ENCODE measurements around the gene EML1. TPM values are rescaled to one million over a fixed set of nuclear protein-coding genes. Genes with fewer than 3 reads are reported as not detected.

EML1 gene
- total RNA-seq, 1 donor from 2014 or later, result 29.9 TPM

DNA sequence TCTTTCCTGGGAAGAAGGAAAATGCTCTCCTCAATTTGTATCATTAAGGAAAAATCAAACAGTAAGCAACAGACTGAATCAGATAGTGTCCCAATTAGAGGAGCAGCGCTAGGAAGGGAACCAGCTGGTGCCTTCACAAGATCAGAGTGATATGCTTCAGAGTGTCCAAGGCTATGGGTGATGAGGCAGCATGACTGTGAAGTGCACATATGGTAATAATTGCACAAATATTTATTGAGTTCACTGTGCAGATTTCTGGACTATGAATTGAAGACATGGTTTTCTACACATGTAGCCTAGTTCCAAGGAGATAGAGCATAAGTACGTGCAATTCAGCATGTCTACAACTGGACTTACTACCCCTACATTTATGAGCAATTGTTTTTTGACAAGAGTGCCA, 193.2 kb downstream of the EML1 start:
- DNase-seq (ENCODE audit: low read depth in 2 of 2), result no peak

DNA sequence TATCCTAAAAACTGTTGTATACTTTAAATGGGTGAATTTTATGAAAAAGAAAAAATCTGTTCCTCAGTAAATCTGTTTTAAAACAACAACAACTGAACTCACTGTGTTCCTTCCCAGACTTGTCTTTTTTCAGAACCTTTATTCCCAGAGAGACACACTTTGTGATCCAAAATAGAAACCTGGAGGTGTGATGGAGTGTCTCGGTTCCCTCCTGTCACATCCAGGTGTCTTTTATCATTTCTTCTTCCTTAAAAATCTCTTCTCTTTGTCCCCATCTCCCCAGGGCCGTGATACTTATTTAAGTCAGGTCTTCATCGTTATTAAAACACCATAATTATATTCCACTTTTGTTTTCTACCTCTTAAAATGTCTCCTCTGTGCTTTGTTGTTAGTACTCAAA, 195.8 kb downstream of the EML1 start:
- DNase-seq (ENCODE audit: low read depth in 2 of 2), result no peak

DNA sequence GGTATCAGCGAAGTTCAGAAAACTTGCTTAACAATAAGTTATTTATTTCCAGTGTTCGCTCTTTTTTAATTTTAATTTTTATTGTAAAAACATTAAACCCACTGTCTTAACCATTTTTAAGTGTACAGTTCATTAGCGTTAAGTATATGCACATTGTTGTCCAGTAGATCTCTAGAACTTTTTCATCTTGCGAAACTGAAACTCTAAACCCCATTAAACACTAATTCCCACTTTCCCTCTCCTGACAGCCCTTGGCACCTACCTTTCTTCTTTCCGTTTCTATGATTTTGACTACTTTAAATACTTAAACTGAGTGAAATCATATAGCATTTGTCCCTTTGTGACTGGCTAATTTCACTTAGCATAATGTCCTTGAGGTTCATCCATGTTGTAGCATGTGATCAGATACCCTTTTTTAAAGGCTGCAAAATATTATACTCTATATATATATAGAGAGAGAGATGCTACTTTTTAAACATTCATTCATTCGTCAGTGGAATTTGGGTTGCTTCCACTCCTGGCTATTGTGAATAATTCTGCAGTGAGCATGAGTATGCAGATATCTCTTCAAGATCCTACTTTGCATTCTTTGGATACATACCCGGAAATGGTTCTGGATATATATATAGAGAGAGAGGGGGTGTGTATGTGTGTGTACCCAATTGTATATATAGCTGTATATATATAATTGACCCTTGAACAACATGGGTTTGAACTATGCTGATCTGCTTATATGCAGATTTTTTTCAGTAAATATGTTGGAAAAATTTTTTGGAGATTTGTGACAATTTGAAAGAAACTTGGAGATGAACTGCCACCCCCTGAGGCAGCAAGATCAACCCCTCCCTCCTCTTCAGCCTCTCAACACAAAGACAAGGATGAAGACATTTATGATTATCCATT, 197.3 kb downstream of the EML1 start:
- no peak for DNase-seq (ENCODE audit: low read depth in 2 of 2)

DNA sequence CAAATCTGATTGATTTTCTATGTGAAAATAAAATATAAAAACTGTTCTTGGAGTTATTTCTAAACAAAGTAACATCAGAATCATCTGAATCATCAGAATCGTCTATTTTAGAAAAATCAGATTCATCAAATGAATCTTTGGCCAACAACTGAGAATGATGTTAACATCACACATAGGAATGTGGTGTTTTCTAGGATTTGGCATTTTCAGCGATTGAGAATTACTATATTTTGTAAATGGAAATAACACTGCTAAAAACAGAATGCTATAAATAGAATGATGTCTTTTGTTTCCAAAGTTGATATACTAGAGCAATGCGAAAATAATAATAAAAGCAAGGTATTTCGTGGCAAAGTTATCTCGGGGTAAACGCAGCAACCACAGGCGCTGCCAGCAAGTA, 198.1 kb downstream of the EML1 start:
- no peak for DNase-seq (ENCODE audit: low read depth in 2 of 2)

Other genes starting within 250 kb of the EML1 start
- 5.5 and 5.7 TPM in 2 replicates for gene CCDC85C, start 189.2 kb upstream of the EML1 start, total RNA-seq
- gene HHIPL1, start 148.3 kb upstream of the EML1 start, total RNA-seq, result 1.4 and 2.3 TPM in 2 replicates
- 0.13 TPM in 2 replicates for gene CYP46A1, start 109.1 kb upstream of the EML1 start, total RNA-seq